ENCODE data around the gene FCMR.

GRCh38 chr1:206940588-206940936 lies 18.8 kb upstream of the FCMR start:
- TF ChIP-seq, protein P1, sequence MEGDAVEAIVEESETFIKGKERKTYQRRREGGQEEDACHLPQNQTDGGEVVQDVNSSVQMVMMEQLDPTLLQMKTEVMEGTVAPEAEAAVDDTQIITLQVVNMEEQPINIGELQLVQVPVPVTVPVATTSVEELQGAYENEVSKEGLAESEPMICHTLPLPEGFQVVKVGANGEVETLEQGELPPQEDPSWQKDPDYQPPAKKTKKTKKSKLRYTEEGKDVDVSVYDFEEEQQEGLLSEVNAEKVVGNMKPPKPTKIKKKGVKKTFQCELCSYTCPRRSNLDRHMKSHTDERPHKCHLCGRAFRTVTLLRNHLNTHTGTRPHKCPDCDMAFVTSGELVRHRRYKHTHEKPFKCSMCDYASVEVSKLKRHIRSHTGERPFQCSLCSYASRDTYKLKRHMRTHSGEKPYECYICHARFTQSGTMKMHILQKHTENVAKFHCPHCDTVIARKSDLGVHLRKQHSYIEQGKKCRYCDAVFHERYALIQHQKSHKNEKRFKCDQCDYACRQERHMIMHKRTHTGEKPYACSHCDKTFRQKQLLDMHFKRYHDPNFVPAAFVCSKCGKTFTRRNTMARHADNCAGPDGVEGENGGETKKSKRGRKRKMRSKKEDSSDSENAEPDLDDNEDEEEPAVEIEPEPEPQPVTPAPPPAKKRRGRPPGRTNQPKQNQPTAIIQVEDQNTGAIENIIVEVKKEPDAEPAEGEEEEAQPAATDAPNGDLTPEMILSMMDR (IDR thresholded peaks at IDR 0.05; ENCODE audit: low read length): no peak
- no peak for TF ChIP-seq EZH2 (IDR thresholded peaks at IDR 0.05; ENCODE audit: borderline replicate concordance, low read length)

Data from OCI-LY1 (cell line).